SW480 (cell line): ENCODE data around the gene AGAP2.
A peak's percentile ranks its signal among the peaks of the same experiment; 100 is the strongest.

ENCODE experiments used
- DNase-seq: peaks from one replicate; pipeline ENCODE4 v3.0.0-alpha.2; 2016; ENCODE audit warnings: low spot score

Gene AGAP2

GRCh38 chr12:57736741-57737466 is 1.6 kb downstream of the AGAP2 start:
- no peak for DNase-seq

GRCh38 chr12:57735952-57736740 is 2.4 kb downstream of the AGAP2 start:
- peak; percentile 62 for DNase-seq

- DNase-seq: no peak
Measured at GRCh38 chr12:57735198-57735855, 3.2 kb downstream of the AGAP2 start.

GRCh38 chr12:57734591-57734990 is 4.0 kb downstream of the AGAP2 start:
- DNase-seq: no peak

GRCh38 chr12:57733928-57734327 is 4.6 kb downstream of the AGAP2 start:
- DNase-seq: no peak

GRCh38 chr12:57732726-57733593 is 5.6 kb downstream of the AGAP2 start:
- no peak for DNase-seq

- no peak for DNase-seq
Measured at GRCh38 chr12:57732270-57732669, 6.3 kb downstream of the AGAP2 start.

GRCh38 chr12:57731411-57732080 is 7.0 kb downstream of the AGAP2 start:
- DNase-seq: no peak

GRCh38 chr12:57730336-57731067 is 8.0 kb downstream of the AGAP2 start:
- no peak for DNase-seq

GRCh38 chr12:57729321-57729844 is 9.2 kb downstream of the AGAP2 start:
- no peak for DNase-seq

- DNase-seq: no peak
Measured at GRCh38 chr12:57727758-57728395, 10.7 kb downstream of the AGAP2 start.

GRCh38 chr12:57726884-57727757 is 11.4 kb downstream of the AGAP2 start:
- DNase-seq: no peak

- peak; percentile 88 for DNase-seq
Measured at GRCh38 chr12:57726151-57726883, 12.2 kb downstream of the AGAP2 start.

GRCh38 chr12:57725851-57726150 is 12.7 kb downstream of the AGAP2 start:
- no peak for DNase-seq

- no peak for DNase-seq
Measured at GRCh38 chr12:57724936-57725740, 13.4 kb downstream of the AGAP2 start.

GRCh38 chr12:57724003-57724935 is 14.3 kb downstream of the AGAP2 start:
- DNase-seq: no peak

- DNase-seq: no peak
Measured at GRCh38 chr12:57723630-57723962, 14.9 kb downstream of the AGAP2 start.
